Left cardiac atrium (tissue), 4 donors: ENCODE results near the gene BMP2K. TPM values are rescaled to one million over a fixed set of nuclear protein-coding genes. Genes with fewer than 3 reads are reported as not detected.
"Not testable (repeated sequence)": the region's sequence is repeated elsewhere in the genome, so short reads cannot be mapped to it uniquely, and the experiment has no call there.

Experiments
- ATAC-seq, 2 donors: fragments of 200-7000 bp; cut with Tn5 transposase; one replicate each; pipeline ENCODE4 v1.9.1; 2020; ENCODE audit warnings: mild to moderate bottlenecking in 2 of 2, moderate library complexity in 2 of 2
- DNase-seq: peaks from one replicate; pipeline ENCODE4 v3.0.0-alpha.2; 2020
- intact Hi-C, 2 donors: fragments of 100-400 bp; cut with DNase I; formaldehyde crosslinking; loops; one replicate each; pipeline versions ENCODE4 v1.14.1 to v1.15.1; 2022 to 2023
- total RNA-seq, 2 donors: library from RNA; stranded (reverse); fragmentation: NEBNext Ultra II Directional; extraction: Animal tissue kit (Norgen Biotek cat#: 25700); gene quantifications; one replicate each; pipeline ENCODE4 v1.2.1, GENCODE V29; 2021
- donor health status: DM: no; HTN: yes; CAD: no.
- donor health status: DM: no; HTN: yes; CAD: no; lungs with severe emphysema.
- donor health status: DM: yes; HTN: yes; CAD: no.
- donor health status: Dilated cardiomyopathy.

Gene BMP2K
- total RNA-seq, 2 donors from 2014 or later = 41.3 to 46.3 TPM

DNA sequence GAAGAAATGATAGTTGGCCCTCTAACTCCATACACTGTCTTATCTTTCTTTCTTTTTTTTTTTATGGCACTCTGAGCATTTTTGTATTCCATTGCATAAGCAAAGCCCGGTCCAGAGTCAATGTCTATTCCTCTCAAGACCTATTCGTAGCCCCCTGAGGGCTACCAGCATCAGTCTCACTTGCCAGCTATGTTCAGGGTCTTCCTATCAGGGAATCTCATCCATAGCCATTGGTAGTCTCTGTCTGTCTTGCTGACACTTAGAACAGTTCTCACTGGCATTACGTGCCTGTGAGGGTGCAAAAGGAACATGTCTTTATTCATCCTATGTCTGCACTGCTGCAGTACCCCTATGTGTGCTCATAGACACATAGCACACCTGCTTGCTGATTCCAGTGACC, 51.0 kb downstream of the BMP2K start:
- no peak for ATAC-seq
- no peak for DNase-seq
- intact Hi-C loops = no loop called here

DNA sequence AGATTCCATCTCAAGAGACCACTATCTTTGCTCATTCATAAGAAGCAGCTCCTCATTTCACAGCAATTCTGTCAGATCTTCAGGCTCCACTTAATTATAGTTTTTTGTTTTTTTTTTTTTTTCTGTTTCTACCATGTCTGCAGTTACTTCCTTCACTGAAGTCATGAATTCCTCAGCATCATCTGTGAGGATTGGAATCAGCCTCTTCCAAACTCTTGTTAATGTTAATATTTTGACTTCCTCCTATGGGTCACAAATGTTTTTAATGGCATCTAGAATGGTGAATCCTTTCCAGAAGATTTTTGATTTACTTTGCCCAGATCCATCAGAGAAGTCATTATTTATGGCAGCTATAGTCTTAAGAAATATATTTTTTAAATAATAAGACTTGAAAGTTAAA, 53.1 kb downstream of the BMP2K start:
- intact Hi-C loops = no loop called here
- ATAC-seq (no peak), DNase-seq (no peak)

DNA sequence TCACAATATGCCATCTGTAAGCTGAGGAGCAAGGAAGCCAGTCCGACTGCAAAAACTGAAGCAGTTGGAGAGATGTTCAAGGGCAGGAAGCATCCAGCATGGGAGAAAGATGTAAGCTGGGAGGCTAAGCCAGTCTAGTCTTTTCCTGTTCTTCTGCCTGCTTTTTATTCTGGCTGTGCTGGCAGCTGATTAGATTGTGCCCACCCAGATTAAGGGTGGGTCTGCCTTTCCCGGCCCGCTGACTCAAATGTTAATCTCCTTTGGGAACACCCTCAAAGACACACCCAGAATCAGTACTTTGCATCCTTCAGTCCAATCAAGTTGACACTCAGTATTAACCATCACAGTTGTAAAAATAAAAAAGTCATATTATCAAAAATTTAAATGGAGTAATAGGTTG, 63.5 kb downstream of the BMP2K start:
- intact Hi-C loops, ATAC-seq, DNase-seq: not testable (repeated sequence)

DNA sequence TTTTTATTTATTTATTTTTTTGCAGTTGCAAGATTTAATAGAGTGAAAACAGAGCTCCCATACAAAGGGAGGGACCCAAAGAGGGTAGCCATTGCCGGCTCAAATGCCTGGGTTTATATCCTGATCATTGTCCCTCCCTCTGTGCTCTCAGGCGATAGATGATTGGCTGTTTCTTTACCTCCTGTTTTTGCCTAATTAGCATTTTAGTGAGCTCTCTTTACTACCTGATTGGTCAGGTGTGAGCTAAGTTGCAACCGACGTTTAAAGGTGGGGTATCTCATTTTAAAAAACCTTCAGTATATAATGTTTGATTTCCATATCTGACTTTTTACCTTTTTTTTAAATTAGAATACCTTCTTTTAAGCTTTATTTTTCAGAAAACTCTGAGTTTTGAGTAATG, 64.1 kb downstream of the BMP2K start:
- intact Hi-C loops, ATAC-seq, DNase-seq: not testable (repeated sequence)

DNA sequence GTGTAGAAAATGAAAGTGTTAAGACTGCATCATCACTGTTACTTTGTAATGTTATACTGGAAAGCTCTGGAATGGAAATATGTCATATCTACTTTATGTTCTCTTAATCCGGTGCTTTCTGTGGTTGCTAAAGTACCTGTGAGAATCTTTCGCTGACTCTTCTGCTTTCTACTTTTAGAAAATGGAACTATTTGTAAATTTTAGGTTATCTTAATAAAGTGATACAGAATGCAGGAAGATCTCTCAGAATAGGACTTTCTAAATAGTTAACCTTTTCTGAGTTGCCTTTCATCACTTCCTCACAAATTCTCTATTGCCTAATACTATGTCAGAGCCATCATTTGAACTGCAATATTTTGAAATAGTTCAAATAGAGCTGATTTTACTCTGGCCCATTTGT, 69.3 kb downstream of the BMP2K start:
- ATAC-seq (no peak), DNase-seq (no peak)
- intact Hi-C loops = no loop called here

DNA sequence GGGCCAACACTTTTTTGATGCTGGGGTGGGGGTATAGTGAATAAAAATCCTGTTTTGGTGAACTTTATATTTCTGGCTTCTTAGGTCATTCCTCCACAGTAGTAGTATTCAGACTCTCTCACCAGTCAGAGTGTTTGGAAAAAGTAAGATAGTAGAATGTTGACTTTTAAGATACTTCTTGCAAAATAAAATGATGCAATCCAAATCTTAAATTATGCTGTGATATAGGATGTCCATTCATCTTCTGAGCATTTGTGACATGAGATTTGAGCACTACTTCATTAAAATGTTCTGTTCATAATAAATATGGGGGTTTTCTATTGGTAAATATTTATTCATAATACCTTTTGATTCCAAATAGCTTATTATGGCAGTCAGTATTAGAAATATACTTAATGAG, 70.1 kb downstream of the BMP2K start:
- ATAC-seq = no peak
- DNase-seq = no peak
- intact Hi-C loops = no loop called here

DNA sequence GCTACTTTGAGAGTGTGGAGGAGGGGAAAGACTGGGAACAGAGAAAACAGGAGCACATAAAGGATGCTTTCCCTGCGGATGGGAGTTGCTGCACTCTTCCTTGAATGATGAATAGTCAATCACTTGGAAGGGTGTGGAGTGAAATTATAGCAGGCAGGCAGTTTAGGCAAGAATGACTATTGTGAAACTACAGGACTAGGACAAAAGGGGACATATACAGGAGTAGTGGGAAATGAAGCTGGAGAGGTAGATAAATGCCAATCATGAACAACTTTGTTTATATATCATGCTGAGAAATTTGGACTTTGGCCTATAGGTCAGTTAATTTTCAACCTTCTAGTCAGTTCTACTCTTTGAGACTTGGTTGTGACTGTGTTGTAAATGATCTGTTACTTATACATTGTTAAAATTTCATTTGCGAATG, 86.2 kb downstream of the BMP2K start:
- intact Hi-C loops = loop anchor here in 1 of 2 donors (5.0 kb wide), 2 partner anchors 80 to 905 kb away; no protein-coding TSS in a partner anchor
- no peak for ATAC-seq
- no peak for DNase-seq

DNA sequence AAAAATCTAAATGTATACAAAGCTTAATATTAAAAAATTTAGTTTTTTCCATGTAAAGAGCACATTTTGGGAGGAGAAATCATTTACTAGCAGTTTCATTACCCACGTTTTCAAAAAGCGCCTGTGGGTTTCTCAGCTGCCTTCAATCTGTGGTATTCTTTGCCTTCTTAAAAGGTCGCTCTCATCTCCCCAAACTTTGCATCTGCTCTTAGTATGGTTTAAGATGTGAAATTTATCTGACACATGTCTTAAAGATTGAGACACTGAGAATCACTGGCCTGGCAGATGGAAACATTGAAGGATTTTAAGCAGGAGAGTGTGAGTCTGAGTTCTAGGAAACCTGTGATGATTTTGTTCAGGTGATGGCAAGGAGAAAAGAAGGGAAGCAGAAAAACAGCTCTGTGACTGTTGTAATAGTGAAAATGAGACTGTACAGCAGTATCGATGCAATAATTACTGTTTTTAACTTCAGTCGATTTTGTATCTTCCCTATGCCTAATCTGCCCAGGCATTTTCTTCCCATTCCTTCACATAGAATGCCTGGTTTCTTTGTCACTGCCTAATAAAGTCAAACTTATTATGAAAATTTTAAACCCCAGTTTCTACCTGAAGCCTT, 87.2 kb downstream of the BMP2K start:
- DNase-seq (no peak), ATAC-seq (no peak)
- intact Hi-C loops = loop anchor here in 1 of 2 donors (5.0 kb wide), 2 partner anchors 81 to 906 kb away; no protein-coding TSS in a partner anchor

DNA sequence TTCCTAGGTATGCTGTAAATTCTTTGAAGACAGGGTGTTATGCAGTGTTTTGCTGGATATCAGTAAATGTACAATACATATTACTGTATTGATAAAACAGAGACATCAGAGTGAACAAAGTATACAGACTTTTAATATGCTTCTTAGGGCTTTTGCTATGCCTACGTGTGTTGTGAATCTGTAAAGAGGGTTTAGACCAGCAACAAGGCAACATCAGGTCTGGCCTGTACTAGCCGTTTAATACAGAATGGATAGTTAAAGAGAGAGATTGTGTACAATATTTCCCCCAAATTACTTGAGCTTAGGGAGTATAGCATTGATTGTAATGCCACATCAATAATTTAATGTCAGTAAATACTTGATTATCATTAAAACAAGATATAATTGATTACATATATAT, 87.8 kb downstream of the BMP2K start:
- ATAC-seq (no peak), DNase-seq (no peak)
- intact Hi-C loops = loop anchor here in 1 of 2 donors (2.0 to 5.0 kb wide), 3 partner anchors 82 to 907 kb away; no protein-coding TSS in a partner anchor

DNA sequence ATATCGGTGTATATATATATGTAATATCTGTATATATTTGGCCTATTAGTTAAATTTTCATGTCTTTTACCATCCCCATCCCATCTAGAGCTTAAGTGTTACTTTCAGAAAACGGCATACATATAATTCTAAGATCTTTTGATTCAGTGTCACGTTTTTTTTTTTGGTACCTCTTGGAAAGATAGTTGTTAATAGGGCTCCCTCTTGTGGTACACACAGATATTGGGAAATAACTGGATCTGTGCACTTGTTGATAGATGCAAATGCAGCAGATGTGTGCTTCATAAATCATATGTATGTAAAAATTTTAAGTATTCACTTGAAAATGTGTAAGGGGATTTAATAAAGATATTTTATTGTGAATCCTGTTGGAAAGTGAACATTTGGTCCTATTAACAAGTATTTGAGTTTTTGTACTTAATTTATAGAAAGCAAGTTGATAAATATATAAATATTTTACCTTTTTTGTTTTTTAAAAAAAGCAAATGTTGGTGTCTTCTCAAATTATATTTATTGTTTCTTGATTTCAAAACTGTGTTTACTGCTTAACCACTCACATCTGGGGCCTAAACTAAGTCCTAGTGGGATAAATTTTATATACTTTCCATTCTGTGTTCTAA, 88.4 kb downstream of the BMP2K start:
- peak; percentile 53 to 71 for ATAC-seq
- no peak for DNase-seq
- intact Hi-C loops = loop anchor here (2.0 to 5.0 kb wide), 4 partner anchors 82 to 907 kb away; no protein-coding TSS in a partner anchor

DNA sequence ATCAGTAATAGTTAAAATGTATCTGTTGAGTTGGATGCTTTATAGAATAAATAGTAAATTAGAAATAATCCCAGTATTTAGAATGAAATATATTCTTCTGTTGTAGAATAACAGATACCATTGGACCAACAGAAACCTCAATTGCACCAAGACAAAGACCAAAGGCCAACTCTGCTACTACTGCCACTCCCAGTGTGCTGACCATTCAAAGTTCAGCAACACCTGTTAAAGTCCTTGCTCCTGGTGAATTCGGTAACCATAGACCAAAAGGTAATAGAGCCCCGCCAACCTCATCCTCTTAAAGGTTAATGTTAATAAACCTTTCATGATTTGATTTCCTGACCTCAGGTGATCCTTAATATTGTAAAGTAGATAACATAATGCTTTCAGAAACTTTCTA, 89.3 kb downstream of the BMP2K start:
- intact Hi-C loops = loop anchor here (2.0 to 5.0 kb wide), 2 partner anchors 253 to 255 kb away; no protein-coding TSS in a partner anchor
- ATAC-seq = no peak

DNA sequence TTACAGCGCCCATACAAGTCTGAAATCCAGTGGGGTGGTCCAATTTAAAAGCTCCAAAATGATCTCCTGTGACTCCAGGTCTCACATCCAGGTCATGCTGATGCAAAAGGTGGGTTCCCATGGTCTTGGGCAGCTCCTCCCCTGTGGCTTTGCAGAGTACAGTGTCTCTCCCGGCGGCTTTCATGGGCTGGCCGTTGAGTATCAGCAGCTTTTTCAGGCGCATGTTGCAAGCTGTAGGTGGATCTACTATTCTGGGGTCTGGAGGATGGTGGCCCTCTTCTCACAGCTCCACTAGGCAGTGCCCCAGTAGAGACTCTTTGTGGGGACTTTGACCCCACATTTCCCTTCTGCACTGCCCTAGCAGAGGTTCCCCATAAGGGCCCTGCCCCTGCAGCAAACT, 92.6 kb downstream of the BMP2K start:
- DNase-seq, ATAC-seq: not testable (repeated sequence)
- intact Hi-C loops = loop anchor here in 1 of 2 donors (5.0 kb wide), 1 partner anchor 256 kb away; no protein-coding TSS in a partner anchor

More for the DNA sequence above, 89.3 kb downstream of the BMP2K start:
- no peak for DNase-seq

DNA sequence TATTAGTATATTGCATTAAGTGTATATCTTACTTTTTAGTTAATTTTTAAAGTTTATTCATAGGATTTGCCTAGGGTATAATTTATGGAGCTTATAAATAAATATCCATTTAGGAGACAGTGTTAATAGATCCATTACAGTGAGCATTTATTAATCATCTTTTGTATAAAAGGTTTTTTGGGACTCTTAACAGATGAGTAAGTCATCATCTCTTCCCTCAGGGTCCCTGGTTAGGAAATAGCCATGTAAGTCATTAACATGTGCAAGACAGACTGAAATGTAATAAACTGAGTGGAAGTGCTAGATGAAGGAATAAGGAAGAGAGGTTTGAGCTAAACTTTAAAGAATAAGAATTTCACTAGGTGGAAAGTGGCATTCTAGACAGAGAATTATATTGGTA, 93.9 kb downstream of the BMP2K start:
- intact Hi-C loops = no loop called here
- no peak for ATAC-seq
- DNase-seq = no peak

DNA sequence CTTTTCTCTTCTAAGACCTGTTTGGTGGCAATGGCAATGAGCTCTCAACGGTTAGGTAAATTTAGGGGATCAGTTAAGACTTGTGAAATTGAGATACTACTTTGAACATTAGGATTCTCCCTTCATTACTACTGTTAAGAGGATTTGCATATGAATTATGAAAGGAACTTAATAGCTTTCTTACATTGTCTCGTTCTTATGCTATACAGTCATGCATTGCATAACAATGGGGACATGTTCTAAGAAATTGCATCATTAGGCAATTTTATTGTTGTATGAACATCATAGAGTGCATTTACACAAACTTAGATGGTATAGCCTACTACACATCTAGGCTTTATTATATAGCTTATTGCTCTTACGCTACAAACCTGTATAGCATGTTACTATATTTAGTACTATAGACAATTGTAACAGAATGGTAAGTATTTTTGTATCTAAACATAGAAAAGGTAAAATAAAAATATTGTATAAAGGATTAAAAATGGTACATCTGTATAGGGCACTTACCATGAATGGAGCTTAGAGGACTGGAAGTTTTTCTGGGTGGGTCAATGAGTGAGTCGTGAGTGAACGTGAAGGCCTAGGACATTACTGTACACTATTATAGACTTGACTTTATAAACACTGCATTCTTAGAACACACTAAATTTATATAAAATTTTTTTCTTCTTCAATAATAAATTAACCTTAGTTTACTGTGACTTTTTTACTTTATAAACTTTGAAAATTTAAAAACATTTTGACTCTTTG, 100.6 kb downstream of the BMP2K start:
- DNase-seq (no peak), ATAC-seq (no peak)
- intact Hi-C loops = no loop called here

DNA sequence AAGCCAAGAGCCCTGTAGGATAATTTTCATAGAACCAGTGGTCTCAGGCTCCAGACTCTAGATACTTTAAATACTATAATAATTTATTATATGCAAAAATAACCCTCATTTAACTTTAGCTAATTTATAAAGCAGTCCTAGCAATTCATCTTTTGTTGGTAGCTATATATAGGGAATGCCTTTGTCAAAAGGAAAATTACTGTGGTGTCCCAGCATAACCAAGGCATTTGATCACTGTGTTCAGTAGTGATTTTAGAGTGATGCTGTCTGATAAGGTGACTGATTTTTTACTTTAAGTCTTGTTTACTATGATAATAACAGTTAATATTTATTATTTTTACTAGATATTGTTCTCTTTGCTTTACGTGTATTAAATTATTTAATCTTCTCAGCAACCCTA, 101.9 kb downstream of the BMP2K start:
- intact Hi-C loops = no loop called here
- DNase-seq (no peak), ATAC-seq (no peak)

DNA sequence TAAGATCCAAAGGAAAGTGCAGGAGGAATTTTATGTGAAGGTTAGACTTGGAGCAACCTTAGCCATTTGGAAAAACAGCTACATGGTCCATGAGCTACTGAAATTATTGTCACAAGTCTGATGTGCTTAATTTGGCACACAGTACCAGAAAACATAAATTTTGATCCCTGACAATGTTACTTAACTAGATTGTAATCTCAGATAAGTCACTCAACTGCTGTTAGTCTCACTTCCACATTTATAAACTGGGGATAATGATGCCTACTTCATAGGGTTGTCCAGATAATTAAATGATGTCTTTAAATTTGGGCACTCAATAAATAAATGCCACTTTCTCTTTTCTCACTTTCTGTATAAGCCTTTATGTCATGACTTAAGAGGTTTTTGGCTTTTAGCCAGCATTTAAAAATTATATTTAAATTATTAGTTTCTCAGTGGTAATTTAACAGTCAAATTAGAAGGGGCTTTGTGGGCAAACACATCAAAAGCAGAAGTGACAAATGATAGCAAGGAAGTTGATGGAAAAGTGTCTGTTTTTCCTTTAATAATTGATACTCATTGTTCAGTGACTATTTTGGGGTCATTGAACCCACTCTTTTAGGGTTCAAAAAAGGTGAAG, 104.8 kb downstream of the BMP2K start:
- ATAC-seq (no peak), DNase-seq (no peak)
- intact Hi-C loops = no loop called here

DNA sequence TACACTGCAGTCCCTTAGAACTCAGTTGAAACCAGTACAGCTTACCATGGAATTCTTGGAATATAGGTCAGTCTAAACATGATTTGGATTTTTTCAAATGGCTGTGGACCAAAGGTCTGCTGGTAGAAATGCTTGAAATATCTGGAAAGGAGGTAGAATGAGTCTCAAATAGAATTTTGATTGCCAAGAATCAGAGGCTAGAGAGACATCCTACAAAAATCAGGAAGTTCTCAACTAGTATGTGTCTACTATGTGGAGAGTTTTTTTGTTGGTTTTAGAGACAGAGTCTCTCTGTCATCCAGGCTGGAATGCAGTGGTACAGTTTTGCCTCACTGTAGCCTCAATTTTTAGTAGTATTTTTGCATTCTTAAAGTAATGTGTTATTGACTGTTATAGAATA, 109.4 kb downstream of the BMP2K start:
- ATAC-seq (no peak), DNase-seq (no peak)
- intact Hi-C loops = no loop called here

DNA sequence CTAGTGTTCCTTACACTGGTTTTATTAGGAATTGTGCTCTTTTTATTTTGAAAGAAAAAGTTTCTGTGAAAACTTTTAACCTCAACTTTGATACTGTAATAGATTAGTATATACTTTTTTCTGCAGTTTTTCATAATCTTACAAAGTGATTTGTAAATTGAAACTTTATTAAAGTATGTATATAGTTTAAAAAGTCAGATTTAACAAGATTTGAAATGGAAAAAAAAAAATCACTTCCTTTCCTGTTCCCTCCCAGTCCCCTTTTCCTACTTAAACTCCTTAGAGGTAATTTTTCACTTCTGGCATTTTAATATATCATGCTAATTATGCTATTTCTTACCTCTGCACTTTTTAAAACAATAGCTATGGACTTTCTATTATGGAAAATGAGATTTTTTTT, 113.8 kb downstream of the BMP2K start:
- no peak for DNase-seq
- no peak for ATAC-seq
- intact Hi-C loops = no loop called here

DNA sequence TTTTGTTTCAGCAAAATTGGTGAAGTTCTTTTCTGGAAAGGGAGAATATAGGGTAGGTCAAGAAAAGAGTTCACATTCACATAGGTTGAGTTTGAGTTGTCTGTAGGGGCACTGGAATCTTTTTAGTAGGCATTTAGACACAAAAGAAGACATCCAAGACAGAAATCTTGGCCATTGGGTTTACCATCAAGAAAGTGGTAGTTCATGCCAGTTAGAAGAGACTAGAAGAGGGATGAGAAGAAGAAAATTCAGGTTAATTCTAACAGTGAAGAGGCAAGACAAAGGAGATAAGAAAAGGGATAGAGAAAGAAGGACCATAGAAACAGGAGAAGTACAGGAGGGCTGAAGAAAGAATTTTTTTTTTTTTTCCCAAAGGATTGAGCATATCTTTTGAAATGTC, 123.2 kb downstream of the BMP2K start:
- intact Hi-C loops = no loop called here
- ATAC-seq (no peak), DNase-seq (no peak)

DNA sequence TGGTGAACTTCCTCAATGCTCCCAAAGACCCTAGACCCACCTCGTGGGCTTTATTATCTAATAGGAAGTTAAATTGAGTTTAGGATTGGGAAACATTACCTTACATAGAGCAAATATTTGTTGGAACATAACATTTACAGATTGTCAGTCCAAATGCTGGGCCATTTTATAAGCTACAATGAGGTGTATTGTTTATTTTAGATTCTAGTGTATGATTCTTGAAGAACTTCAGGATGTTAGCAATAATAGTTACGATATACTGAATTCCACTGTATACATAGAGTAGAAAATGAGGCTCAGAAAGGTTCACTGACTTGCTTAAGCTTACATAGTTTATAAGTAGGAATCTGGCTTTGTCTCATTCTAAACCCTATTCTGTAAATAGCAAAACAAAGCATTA, 125.7 kb downstream of the BMP2K start:
- intact Hi-C loops = no loop called here

More for the DNA sequence above, 125.7 kb downstream of the BMP2K start:
- ATAC-seq = no peak
- DNase-seq = no peak
